Measurements from ENCODE around the gene GYPE. TPM values are rescaled to one million over a fixed set of nuclear protein-coding genes. Genes with fewer than 3 reads are reported as not detected.
"Not testable (repeated sequence)": the region's sequence is repeated elsewhere in the genome, so short reads cannot be mapped to it uniquely, and the experiment has no call there.

GYPE gene
- total and polyA plus RNA-seq, 2 donors (not counting 3 experiments of a cell fraction or from before 2014, with no cell fraction given), result 0.58 TPM; not detected in 1

- H3K27ac ChIP-seq (ENCODE audit: insufficient read depth, low read depth, low read length); H3K4me1 ChIP-seq (ENCODE audit: control insufficient read depth, extremely low read depth, insufficient read depth, low read length); POLR2A ChIA-PET; H3K27me3 ChIP-seq (ENCODE audit: control insufficient read depth in 2 of 2, insufficient read depth in 2 of 2, low read length in 2 of 2); FAIRE-seq; H3K9ac ChIP-seq (replicated peaks; ENCODE audit: extremely low read depth, insufficient read depth, low read length); H2AFZ ChIP-seq (ENCODE audit: low read depth, low read length); H3K9me1 ChIP-seq (replicated peaks; ENCODE audit: control insufficient read depth, extremely low read depth, insufficient read depth, low read length); CTCF ChIA-PET; intact Hi-C loops (cut with micrococcal nuclease); H3K4me3 ChIP-seq (replicated peaks in 1 of 3; ENCODE audit: insufficient read depth in 1 of 3, low read depth in 1 of 3, low read length in 3 of 3); H3K9me3 ChIP-seq (replicated peaks; ENCODE audit: control insufficient read depth, insufficient read depth, low read length); dilution Hi-C loops (cut with MboI; ENCODE audit: extremely low pct_ligation_motif_present, low sequenced_read_pairs); BruUV-seq (replicated peaks); H3K36me3 ChIP-seq (ENCODE audit: control insufficient read depth in 2 of 2, extremely low read depth in 1 of 2, insufficient read depth in 2 of 2, low read length in 2 of 2); H3K79me2 ChIP-seq (ENCODE audit: control insufficient read depth, insufficient read depth, low read length); H4K20me1 ChIP-seq (replicated peaks; ENCODE audit: control insufficient read depth, extremely low read depth, insufficient read depth, low read length); DNase-seq (ENCODE audit: low read depth, low spot score); H3K4me2 ChIP-seq (ENCODE audit: insufficient read depth, low read length): not testable (repeated sequence)
These were observed 65.9 kb downstream of the GYPE start for GRCh38 chr4:143839413-143839812.

- FAIRE-seq; H3K4me2 ChIP-seq (ENCODE audit: insufficient read depth, low read length); H3K9me3 ChIP-seq (replicated peaks; ENCODE audit: control insufficient read depth, insufficient read depth, low read length); H3K27me3 ChIP-seq (ENCODE audit: control insufficient read depth in 2 of 2, insufficient read depth in 2 of 2, low read length in 2 of 2); intact Hi-C loops (cut with micrococcal nuclease); H4K20me1 ChIP-seq (replicated peaks; ENCODE audit: control insufficient read depth, extremely low read depth, insufficient read depth, low read length); H3K9ac ChIP-seq (replicated peaks; ENCODE audit: extremely low read depth, insufficient read depth, low read length); H3K27ac ChIP-seq (ENCODE audit: insufficient read depth, low read depth, low read length); DNase-seq (ENCODE audit: low read depth, low spot score); H3K36me3 ChIP-seq (ENCODE audit: control insufficient read depth in 2 of 2, extremely low read depth in 1 of 2, insufficient read depth in 2 of 2, low read length in 2 of 2); POLR2A ChIA-PET; dilution Hi-C loops (cut with MboI; ENCODE audit: extremely low pct_ligation_motif_present, low sequenced_read_pairs); H3K79me2 ChIP-seq (ENCODE audit: control insufficient read depth, insufficient read depth, low read length); H2AFZ ChIP-seq (ENCODE audit: low read depth, low read length); H3K4me1 ChIP-seq (ENCODE audit: control insufficient read depth, extremely low read depth, insufficient read depth, low read length); H3K9me1 ChIP-seq (replicated peaks; ENCODE audit: control insufficient read depth, extremely low read depth, insufficient read depth, low read length); H3K4me3 ChIP-seq (replicated peaks in 1 of 3; ENCODE audit: insufficient read depth in 1 of 3, low read depth in 1 of 3, low read length in 3 of 3); CTCF ChIA-PET; BruUV-seq (replicated peaks): not testable (repeated sequence)
These were observed 71.2 kb downstream of the GYPE start for GRCh38 chr4:143834196-143834595.

DNA sequence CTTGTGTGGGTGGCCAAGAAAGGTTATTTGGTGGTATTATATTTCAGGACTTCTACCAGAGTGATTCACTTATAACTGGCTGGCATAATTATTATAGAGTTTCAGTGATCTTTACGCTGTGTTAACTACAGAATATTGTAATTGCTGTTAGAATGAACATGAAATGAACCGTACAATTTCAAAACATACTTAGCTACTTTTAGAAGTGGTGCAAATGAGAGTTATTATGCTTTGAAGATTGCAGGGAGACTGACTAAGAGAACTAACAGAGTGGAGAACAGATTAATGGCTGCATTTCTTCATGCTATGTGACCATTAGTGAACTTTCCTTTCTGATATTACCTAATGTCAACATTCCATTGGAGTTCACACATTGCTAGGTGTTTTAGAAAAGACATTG is 71.7 kb downstream of the GYPE start:
- dilution Hi-C loops (cut with MboI; ENCODE audit: extremely low pct_ligation_motif_present, low sequenced_read_pairs); H3K36me3 ChIP-seq (ENCODE audit: control insufficient read depth in 2 of 2, extremely low read depth in 1 of 2, insufficient read depth in 2 of 2, low read length in 2 of 2); H3K9ac ChIP-seq (replicated peaks; ENCODE audit: extremely low read depth, insufficient read depth, low read length); H3K4me1 ChIP-seq (ENCODE audit: control insufficient read depth, extremely low read depth, insufficient read depth, low read length); H4K20me1 ChIP-seq (replicated peaks; ENCODE audit: control insufficient read depth, extremely low read depth, insufficient read depth, low read length); H3K27ac ChIP-seq (ENCODE audit: insufficient read depth, low read depth, low read length); H3K9me1 ChIP-seq (replicated peaks; ENCODE audit: control insufficient read depth, extremely low read depth, insufficient read depth, low read length); intact Hi-C loops (cut with micrococcal nuclease); H3K4me2 ChIP-seq (ENCODE audit: insufficient read depth, low read length); POLR2A ChIA-PET; H3K79me2 ChIP-seq (ENCODE audit: control insufficient read depth, insufficient read depth, low read length); DNase-seq (ENCODE audit: low read depth, low spot score); H3K9me3 ChIP-seq (replicated peaks; ENCODE audit: control insufficient read depth, insufficient read depth, low read length); BruUV-seq (replicated peaks); FAIRE-seq; H2AFZ ChIP-seq (ENCODE audit: low read depth, low read length); H3K27me3 ChIP-seq (ENCODE audit: control insufficient read depth in 2 of 2, insufficient read depth in 2 of 2, low read length in 2 of 2); CTCF ChIA-PET; H3K4me3 ChIP-seq (replicated peaks in 1 of 3; ENCODE audit: insufficient read depth in 1 of 3, low read depth in 1 of 3, low read length in 3 of 3): not testable (repeated sequence)

GRCh38 chr4:143830576-143830975 is 74.8 kb downstream of the GYPE start:
- H2AFZ ChIP-seq (ENCODE audit: low read depth, low read length); H3K27me3 ChIP-seq (ENCODE audit: control insufficient read depth in 2 of 2, insufficient read depth in 2 of 2, low read length in 2 of 2); dilution Hi-C loops (cut with MboI; ENCODE audit: extremely low pct_ligation_motif_present, low sequenced_read_pairs); intact Hi-C loops (cut with micrococcal nuclease); FAIRE-seq; H3K79me2 ChIP-seq (ENCODE audit: control insufficient read depth, insufficient read depth, low read length); H3K4me1 ChIP-seq (ENCODE audit: control insufficient read depth, extremely low read depth, insufficient read depth, low read length); H3K27ac ChIP-seq (ENCODE audit: insufficient read depth, low read depth, low read length); H3K4me3 ChIP-seq (replicated peaks in 1 of 3; ENCODE audit: insufficient read depth in 1 of 3, low read depth in 1 of 3, low read length in 3 of 3); CTCF ChIA-PET; H3K9ac ChIP-seq (replicated peaks; ENCODE audit: extremely low read depth, insufficient read depth, low read length); H3K4me2 ChIP-seq (ENCODE audit: insufficient read depth, low read length); H3K36me3 ChIP-seq (ENCODE audit: control insufficient read depth in 2 of 2, extremely low read depth in 1 of 2, insufficient read depth in 2 of 2, low read length in 2 of 2); DNase-seq (ENCODE audit: low read depth, low spot score); POLR2A ChIA-PET; H3K9me3 ChIP-seq (replicated peaks; ENCODE audit: control insufficient read depth, insufficient read depth, low read length); BruUV-seq (replicated peaks); H4K20me1 ChIP-seq (replicated peaks; ENCODE audit: control insufficient read depth, extremely low read depth, insufficient read depth, low read length); H3K9me1 ChIP-seq (replicated peaks; ENCODE audit: control insufficient read depth, extremely low read depth, insufficient read depth, low read length): not testable (repeated sequence)

All from endothelial cell of umbilical vein (primary cell).